HG03575 (cell line): ENCODE results near the gene PAX8.
"Not testable (repeated sequence)": the region's sequence is repeated elsewhere in the genome, so short reads cannot be mapped to it uniquely, and the experiment has no call there.

Experiments used
- ATAC-seq: cut with Tn5 transposase; IDR thresholded peaks from one replicate; pipeline ENCODE4 v1.9.1; 2021; ENCODE audit not compliant: unreplicated experiment, insufficient number of reproducible peaks, low FRiP score; ENCODE audit errors: extremely low read depth

The PAX8 gene

DNA sequence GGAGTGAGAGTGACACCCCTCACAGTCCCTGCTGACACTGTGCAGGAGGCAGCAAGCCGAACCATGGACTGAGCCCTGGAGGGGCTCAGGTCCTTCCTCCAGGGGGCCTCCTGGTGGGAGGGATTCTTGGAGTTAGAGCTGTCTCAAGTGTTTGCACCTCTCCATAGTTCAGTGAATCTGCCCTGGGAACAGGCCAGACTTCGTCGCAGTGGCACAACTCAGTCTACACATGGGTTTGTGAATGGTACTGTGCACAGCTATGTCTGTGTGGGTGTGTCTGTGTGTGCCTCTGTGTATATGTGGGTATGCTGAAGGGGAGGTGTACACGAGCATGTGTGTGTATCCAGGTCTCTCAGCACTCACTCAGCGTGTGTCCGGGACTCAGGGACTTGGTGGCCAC, 36.4 kb downstream of the PAX8 start:
- ATAC-seq = no peak

DNA sequence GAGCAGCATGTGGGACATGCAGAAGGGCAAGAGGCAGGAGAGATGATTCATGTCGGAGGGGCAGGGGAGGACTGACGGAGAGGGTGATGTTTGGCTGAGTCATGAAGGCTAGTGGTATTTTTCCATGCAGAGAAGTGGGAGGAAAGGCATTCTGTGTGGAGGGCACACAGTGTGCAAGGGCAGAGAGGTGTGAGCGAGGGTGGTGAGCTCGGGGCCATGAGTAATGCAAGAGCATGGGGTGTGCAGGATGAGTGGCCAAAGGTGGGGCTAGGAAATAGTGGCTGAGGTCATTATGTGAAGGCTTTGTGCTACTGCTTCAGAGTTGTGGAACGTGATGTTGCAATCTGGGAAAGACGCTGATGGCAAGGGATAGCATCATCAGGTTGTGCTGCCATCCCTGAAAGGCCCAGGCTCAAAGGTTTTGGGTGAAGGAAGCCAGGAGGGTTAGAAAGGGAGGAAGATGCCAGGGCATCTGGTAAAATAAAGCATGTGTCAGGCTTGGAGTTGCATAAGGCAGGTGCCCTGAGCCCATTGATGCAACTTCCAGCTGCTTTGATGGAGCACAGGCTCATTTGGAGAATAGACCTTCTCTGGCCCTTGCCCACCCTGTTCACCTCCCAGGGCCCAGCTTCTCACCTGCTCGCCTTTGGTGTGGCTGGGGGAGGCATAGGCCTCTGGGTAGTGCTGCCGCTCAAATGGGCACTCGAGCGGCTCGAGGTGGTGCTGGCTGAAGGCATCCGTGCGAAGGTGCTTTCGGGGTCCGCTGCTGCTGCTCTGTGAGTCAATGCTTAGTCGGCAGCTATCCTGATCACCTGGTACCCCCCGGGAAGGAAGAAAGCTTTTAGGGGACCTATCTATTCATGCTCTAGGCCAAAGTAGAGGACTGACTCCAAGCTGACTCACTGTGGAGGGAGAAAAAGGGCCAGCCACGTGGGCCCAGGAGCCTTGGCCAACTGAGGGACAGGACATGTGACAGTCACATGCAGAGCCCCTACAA, 37.5 kb downstream of the PAX8 start:
- ATAC-seq = no peak

DNA sequence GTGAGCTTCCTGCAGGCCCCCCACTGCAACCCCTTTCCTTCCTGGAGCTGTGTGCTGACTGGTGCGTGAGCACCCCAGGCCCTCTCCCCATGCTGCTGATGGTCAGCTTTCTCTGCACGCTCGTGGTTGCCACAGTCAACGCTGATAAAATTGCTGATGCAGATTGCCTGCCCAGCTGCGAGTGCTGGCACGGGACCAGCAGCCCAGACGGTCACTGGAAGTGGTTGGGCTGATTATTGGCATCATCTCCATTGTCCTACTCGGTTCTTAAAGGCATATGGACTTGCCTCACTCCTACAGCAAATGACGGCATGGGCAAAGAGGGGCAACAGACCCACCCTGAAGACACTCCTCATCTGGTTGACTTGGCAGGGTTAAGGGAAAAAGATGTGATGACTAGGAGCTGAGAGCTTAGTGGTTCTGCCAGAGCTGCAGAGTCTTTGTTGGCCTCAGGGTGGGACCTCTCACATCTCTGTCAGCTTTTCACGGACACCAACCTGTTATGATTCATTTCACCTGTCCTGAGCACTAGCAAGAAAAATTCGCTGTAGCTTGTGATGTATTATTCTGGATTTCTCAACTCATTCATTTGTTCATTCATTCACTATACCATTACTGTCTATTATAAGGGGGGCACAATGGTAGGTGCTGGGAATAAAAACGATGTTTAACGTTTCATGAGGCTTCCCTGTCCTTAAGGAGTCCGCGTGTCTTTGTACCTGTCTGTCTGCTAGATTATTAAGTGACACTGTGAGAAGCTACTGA, 38.4 kb downstream of the PAX8 start:
- ATAC-seq = no peak

DNA sequence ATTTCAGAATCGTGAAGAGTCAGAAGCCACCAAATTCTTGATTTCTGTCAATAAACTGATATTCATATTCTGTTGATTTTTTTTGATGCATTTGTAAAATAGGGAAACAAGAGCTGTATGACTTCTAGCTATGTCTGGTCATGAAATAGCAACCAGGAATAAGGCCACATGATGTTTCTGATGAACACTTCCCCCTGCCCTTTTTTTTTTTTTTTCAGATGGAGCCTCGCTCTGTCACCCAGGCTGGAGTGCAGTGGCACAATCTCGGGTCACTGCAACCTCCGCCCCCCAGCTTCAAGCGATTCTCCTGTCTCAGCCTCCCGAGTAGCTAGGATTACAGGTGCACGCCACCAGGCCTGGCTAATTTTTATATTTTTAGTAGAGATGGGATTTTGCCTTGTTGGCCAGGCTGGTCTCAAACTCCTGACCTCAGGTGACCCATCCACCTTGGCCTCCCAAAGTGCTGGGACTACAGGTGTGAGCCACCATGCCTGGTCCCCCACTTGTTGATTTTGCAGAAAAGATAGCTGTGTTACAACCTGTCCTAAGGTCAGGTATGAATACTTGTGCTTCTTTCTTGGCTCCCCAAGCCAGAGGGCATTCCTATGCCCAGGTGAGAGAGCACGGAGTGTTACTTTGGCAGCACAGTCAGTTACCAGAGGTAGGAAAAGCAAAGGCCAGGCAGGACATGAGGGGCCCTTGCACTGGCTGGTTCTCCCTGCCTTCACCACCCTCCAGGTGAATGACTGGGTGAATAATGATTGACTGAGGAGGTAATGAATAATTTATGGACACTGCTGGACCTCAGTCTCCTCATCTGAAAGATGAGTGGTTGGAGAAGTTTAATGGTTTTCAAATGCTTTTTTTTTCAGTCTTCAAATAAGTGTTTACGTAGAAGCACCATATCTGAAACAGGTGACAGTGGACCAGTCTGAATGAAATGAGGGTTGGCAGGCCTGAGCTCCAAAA, 39.6 kb downstream of the PAX8 start:
- ATAC-seq = no peak

DNA sequence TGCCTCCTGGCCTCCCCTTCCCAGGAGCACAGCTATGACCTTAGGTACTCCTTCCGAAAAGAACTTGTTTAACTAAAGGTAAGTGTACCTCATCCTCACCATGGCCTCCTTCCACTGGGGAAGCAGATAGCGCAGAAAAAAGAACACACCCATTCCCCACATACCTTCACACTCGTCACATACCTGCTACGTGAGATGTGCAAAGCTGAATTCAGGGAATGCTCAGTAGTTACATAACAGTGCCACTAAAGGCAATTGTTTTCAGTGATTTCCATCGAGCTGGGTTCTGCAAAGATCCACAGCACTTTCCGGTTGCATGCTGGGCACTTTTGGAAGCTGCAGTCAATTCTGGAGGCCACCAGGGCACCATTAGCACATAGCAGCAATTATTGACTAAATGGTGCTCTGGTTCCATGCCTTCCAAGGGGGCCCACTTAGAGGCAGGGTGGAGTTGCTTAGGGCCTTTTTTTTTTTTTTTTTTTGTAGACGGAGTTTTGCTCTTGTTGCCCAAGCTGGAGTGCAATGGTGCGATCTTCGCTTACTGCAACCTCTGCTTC, 41.0 kb downstream of the PAX8 start:
- no peak for ATAC-seq

DNA sequence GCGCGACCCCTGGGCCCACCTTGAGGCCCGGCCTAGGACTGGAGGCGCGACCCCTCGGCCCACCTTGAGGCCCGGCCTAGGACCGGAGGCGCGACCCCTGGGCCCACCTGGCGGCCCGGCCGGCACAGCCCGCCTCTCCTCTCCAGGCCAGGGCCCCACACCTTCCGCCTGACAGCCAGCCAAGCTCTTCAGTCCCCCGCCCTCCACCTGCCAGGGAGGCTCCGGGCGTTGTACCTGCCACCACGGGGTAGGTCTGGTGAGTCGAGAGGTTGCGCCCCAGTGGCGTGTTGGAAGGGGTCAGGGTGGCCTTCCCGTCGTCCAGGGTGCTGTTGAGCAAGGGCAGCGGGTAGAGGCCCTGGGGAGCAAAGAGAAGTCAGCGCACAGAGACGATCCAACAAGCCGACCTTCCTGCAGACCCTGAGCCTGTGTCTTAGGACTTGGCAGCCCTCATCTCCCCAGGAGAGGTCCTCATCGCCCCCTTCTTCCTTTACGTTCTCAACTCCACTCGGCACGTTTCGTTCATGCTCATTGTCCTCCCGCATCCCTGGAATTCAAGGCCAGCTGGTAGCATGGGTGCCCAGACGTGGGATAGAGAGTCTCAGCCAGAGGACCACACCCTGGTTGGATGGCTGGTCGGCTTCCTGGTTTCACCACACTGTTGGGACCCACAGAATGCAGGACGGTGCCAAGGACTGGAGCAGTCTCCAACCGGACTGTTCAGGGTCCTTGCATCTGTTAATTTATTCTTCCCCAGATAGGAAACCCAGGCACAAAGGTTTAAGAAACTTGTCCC, 42.2 kb downstream of the PAX8 start:
- no peak for ATAC-seq

DNA sequence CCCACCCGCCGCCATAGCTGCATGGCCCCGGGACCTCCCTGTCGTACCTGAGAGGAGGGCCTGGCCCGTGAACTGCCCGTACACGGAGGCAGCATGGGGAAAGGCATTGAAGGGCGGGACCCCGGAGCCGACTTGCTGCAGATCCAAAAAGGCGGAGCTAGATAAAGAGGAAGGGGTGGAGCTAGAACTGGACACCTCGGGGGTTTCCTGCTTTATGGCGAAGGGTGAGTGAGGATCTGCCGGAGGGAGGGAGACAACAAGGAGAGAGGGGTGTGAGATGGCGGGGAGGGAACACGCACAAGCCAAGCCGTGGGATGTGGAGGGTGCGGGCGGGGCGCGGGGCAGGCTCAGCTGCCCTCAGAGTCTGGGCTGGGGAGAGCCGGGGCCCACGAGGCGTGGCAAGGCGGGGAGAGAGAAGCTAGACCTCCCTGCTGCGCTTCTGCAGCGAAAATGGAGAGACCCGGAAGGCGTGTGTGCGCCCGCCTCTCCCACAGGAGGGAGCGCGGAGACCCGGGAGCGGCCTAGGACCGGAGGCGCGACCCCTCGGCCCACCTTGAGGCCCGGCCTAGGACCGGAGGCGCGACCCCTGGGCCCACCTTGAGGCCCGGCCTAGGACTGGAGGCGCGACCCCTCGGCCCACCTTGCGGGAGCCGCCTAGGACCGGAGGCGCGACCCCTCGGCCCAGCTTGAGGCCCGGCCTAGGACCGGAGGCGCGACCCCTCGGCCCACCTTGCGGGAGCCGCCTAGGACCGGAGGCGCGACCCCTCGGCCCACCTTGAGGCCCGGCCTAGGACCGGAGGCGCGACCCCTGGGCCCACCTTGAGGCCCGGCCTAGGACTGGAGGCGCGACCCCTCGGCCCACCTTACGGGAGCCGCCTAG, 43.1 kb downstream of the PAX8 start:
- ATAC-seq = not testable (repeated sequence)

DNA sequence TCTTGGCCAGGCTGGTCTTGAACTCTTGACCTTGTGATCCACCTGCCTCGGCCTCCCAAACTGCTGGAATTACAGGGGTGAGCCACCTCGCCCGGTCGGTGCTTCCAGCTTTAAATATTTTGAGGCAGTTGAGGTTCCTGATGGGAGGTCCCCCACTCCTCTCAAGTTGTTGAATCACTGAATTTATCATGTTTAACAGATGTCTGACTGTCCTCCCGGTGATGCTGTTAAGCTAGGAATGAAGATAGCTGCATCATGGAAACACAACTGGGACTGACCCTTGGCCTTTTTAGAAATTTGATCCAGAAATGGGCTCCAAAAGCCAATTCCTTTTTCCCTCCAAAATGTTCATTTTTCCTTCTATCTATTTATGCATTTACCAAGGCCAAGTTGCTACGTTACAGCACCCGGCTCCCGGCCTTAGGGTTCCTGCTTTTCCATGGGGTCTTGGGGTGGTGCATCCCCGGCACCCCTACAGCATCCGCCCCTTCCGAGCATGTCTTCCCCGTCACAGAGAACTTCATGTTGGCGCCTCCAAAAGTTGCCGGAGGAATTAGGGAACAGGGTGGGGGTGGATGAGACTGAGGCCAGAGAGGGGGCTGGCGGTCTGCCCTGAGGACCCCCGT, 43.9 kb downstream of the PAX8 start:
- ATAC-seq = no peak

DNA sequence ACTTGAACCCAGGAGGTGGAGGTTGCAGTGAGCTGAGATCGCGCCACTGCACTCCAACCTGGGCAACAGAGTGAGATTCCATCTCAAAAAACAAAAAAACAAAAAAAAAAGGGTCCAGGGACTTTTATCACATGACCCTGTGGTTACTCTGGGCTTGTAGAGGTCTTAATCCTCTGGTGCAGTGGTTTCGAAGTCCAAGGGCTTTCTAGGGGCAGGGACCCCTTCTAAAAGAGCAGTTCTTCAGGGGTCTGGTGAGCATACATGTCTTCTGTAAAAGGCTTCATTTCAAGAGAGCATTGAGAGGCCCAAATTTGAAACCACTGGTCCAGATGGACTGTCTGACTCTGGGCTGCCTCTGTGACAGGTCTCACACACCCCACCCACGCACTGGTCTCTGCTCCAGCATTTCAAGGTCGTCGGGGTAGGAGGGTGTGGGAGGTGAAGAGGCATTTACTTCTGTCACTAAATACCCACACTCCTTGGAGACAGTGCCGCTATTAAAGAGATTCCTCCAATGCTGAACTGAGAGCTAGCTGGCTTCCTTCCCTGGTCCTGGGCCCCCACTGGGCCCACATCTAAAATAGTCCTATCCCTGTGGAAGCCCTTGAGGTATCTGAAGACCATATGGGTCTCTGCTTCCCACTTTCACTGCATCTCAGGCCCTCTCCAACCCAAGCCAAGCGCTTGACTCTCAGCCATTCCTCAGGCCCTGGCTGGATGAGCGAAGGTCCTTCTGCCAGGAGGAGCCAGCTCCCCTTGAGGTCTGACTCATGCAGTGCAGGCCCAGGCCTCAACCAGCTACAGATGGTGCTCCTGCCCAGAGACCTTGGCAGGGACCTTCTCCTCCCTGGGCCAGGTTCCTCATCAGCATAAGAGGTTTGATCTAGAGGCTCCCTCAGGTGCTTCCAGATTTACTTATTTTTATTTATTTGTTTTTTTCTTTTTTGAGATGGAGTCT, 44.8 kb downstream of the PAX8 start:
- no peak for ATAC-seq

DNA sequence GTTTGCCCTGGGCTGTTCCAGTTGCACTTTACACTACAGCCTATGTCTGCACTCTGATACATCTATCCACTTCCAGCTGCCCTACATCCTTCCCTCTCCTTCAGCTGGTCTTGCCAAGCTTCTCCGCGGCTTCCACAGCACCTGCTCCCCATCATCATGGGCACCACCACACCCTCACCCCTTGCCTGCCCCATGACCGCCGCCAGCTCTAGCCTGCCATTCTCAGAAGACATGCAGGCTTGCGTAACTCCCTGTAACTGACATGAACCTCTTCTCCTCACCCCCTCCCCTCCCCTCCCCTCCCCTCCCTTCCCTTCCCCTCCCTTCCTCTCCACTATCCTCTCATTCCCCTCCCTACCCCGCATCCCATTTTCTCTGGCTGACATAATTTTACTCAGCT, 46.0 kb downstream of the PAX8 start:
- ATAC-seq = no peak

DNA sequence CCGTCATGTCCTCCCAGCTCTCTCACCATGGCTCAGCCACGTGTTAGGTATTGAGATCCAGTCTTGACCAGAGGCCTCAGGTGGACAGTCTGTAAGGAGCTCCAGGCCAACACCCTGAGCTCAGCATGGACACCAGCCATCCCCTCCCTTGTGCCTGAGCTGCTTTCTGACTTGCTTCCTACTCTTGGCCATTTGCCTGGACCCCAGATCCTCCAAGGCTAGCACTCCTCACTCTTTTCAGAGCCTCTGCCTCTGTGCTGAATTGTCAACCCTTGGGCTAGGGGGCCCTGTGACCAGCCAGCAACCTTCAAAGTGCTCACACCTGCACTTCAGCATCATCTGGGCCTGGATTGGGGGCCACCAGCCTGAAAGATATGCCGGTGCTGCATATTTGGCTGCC, 46.6 kb downstream of the PAX8 start:
- ATAC-seq = no peak

DNA sequence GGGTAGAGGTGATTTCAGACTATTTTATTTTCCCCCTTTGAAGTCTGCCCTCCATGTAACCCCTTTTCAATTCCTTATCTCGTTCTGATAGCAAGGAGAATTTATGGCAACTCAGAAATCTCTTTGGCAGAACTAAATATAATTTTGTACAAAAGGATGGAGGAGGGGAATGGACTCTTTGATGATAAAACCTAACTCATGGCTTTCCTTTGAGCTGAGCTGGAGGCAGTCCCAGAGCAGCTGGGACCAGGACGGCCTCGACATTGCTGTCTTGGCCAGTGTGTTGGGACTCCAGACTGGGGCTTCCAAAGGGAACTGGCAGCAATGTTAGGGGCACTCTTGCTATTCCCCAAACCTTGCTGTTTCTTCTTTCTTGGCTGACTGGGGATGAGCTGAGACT, 47.7 kb downstream of the PAX8 start:
- no peak for ATAC-seq

DNA sequence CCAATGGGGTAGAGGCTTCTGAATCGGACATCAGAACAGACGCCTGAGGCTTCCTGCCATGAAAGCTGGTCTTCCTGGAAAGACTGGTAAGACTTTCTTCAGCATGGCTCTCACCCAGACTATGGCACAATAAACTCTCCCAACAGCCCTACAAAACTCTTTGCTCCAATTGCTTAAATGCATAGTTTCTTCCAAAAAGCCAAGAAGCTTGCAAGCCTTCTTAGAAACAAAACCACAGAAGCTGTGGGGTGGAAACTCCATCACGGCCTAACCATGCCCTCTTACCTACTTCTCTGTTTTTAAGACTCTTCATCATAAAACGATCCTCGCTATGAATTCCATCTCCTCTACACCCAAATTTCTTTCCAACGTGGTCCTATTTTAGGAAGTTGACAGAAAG, 48.2 kb downstream of the PAX8 start:
- no peak for ATAC-seq

DNA sequence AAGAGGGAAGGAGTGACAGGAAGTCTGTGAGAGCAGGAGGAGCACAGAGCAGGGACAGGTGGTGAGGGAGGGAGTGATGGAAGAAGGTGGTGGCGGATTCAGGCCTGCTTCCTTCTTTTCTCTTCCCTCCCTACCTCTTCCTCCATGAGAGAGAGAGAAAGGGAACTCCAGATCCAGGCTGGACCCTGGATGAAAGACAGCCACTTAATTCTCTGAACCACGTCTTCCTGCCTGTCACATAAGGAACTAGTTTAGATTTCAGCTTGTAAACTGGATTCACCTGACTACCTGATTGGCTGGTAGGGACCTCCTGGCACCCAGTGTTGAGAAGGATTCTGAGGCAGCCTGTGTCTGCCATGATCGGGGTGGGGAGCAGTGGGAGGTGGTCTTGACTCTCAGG, 48.9 kb downstream of the PAX8 start:
- no peak for ATAC-seq

DNA sequence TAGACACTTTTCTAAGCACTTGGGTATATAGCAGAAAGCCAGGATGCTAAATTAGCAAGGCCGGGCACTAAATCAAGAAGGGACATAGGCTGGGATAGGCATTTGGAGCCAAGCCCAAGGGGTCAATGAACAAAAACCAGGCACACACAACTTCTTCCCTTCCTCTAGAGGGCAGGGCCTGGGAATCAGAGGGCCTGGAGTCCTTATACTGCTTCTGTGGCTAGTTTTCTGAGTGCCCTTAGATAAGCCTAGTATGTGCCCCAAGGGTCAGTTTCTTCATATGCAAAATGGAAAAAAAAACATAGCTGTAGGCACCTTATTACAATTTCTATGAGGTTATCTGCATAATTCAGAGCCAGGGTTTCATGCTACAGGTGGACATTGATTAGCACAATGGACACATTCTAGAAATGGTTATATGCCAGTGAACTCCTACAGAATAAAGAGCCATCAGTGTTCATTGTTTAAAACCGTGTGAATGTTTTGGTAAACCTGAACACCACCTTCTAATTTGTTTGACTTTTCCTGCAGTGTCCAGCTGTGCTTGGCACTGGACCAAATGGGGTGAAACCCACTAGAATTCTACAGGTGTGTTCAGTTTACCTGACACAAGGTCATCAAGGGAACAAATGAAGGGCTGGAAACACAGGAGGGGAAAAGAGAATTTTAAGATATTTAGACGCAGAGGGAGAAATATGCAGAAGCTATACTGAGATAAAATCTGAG, 49.6 kb downstream of the PAX8 start:
- ATAC-seq = no peak
